HAP-1 (cell line): Measurements from ENCODE around the gene MRAS.

Experiments used
- DNase-seq, 2 experiments: peaks; one replicate each; pipeline ENCODE4 v3.0.0-alpha.2; 2016 to 2020; ENCODE audit warnings: low spot score in 2 of 2
- H3K27me3 ChIP-seq: fragments of 250-450 bp; sonication (Bioruptor Pico); 2 replicates; pipeline ENCODE4 v1.5.1; 2020; ENCODE audit warnings: low read depth, mild to moderate bottlenecking, moderate library complexity
- H3K36me3 ChIP-seq: fragments of 250-450 bp; sonication (Bioruptor Pico); replicated peaks from 2 replicates; pipeline ENCODE4 v1.5.1; 2020; ENCODE audit warnings: mild to moderate bottlenecking
- H3K4me1 ChIP-seq: fragments of 250-450 bp; sonication (Bioruptor Pico); 2 replicates; pipeline ENCODE4 v1.5.1; 2020; ENCODE audit warnings: mild to moderate bottlenecking
- H3K4me3 ChIP-seq: fragments of 250-450 bp; sonication (Bioruptor Pico); 2 replicates; pipeline ENCODE4 v1.5.1; 2020; ENCODE audit warnings: mild to moderate bottlenecking, moderate library complexity
- H3K9me3 ChIP-seq: fragments of 250-450 bp; sonication (Bioruptor Pico); 2 replicates; pipeline ENCODE4 v1.5.1; 2020; ENCODE audit warnings: mild to moderate bottlenecking, moderate library complexity
- in situ Hi-C: fragments of 300-500 bp; cut with MboI; formaldehyde crosslinking; loops from 3 replicates; pipeline ENCODE4 v1.14.3; 2020; ENCODE audit warnings: low sequenced_read_pairs, inconsistent platforms, mixed read lengths

Gene MRAS

DNA sequence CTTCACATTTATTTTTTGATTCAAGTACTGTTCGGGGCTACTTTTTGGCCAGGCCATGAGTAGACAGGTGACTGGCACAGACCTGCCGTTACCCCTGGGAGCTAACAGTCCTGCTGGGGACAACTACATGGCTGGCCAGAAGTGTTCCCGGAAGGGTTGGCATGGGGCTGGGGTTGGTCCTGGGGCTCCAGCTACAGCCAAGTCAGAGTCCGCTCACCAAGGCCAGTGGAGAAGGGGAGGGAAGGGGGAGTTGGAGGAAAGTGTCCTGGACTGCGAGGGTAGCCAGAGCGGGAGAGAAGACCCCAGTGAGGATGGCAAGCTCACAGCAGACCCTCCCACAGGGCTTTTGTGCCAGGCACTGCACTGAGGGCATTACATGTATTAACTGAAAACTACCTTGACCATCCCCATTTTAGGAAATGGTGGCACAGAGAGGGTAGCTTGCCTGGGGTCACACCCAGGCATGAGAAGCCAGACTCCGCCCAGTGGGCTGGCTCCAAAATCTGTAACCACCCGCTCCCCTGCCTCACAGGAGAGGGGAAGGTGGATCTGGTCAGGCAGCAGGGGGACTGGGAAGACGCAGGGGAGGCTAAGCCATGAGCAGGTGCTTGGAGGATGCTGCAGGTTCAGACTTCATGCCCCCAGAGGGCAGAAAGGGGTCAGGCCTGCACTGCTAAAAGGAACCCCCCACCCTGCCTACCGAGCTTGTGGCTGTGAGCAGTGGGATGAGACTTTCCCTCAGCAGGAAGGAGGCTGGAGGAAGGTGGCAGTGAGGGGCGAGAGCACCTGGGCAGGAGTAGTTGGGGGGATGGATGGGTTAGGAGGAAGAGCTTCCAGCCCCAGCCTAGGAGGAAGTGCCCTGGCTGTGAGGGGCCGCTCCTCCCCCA is 47.7 kb downstream of the MRAS start:
- Histone ChIP-seq H3K4me1 (no peaks in the 10 kb centered on the region), H3K27me3 (no peaks in the 10 kb centered on the region), H3K36me3 (no peaks in the 10 kb centered on the region), H3K9me3 (no peaks in the 10 kb centered on the region), H3K4me3 (no peak overlapping the region)
- DNase-seq: no peak
- in situ Hi-C loops: no loop called here

DNA sequence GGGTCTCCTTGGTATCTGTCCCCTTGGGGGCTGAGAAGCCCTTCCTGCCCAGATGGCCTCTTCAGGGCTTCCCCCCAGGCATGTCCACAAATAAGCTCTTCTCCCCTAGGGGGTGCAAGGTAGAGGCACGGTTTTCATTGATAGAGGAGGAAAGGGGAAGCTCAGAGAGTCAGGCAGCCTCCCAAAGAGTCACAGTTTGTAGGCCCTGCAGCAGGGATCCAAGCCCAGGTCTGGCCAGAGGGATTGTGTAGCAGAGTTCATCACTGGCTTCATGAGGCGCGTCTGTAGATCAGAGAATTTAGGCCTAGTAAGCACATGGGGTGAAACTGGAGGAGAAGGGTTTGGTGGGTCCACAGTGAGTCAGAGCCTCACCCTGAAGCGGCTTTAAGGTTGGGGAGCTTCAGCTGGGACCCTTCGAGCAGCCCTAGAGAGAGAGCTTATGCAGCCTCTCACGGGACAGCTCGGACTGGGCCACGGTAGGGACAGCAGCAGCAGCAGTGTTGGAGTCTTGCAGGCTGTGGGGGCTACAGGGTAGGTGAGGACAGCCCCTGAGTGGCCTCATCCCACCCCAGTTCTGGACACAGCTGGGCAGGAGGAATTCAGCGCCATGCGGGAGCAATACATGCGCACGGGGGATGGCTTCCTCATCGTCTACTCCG is 48.5 kb downstream of the MRAS start:
- no peak for DNase-seq
- in situ Hi-C loops: no loop called here
- Histone ChIP-seq H3K4me1 (no peaks in the 10 kb centered on the region), H3K36me3 (no peaks in the 10 kb centered on the region), H3K9me3 (no peaks in the 10 kb centered on the region), H3K4me3 (no peak overlapping the region), H3K27me3 (no peaks in the 10 kb centered on the region)

DNA sequence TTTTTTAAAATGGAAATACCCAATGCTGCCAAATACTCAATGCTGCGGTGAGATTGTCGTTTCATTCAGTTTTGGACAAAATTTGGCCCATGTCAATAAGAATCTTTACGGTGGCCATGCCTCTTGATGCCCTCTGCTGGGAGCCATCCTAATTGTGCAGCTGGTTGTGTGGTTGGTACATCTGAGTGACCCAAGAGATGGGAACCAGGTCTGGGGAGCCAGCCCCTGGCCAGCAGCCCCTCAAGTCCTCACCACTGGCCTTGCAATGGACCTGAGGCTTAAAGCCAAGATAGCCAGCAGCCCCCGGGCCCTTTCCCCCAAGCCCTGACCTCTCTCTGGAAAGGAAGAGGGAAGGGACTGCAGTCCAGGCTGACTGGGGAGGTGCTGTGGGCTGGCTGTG is 49.6 kb downstream of the MRAS start:
- in situ Hi-C loops: no loop called here
- H3K4me1 ChIP-seq: no peaks in the 10 kb centered on the region
- no peak for DNase-seq
- no peak overlapping the region for H3K4me3 ChIP-seq
- H3K27me3 ChIP-seq: no peaks in the 10 kb centered on the region
- H3K9me3 ChIP-seq: no peaks in the 10 kb centered on the region
- H3K36me3 ChIP-seq: no peaks in the 10 kb centered on the region

DNA sequence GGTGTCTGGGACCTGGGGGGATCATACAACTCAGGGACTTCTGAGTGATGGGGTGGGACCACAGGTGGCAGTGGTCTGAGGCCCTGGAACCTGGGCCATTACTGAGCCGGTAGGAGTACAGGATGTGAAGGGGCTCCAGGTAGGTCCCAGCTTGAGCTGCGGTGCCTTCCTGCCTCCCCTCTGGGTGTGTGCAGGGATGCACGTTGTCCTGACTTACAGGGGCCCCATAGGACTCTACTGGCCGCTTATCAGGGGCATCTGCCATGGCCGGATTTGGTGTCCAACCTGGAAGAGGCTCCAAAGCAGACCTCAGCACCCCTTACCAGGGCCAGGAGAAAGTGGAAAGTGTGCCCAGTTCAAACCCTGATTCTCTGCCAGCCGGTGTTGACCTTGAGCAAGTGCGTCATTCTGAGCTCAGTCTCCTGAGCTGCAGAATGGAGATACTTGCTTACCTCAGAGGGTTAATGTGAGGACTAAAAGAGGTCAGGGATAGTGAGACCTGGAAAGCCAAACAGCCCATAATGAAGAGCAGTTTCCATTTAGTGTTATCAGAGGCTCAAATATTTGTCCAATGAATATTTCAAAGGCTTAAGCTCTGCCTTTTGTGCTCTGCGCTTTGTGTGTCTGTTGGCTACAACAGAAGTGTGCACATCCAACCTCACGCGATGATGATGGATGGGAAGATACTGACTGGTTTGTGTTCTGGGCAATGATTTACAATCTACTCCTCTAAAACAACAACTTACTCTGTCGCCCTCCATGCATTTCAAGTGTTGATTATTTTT is 50.6 kb downstream of the MRAS start:
- no peaks in the 10 kb centered on the region for H3K27me3 ChIP-seq
- no peak for DNase-seq
- no peaks in the 10 kb centered on the region for H3K9me3 ChIP-seq
- in situ Hi-C loops: no loop called here
- no peaks in the 10 kb centered on the region for H3K36me3 ChIP-seq
- H3K4me1 ChIP-seq: no peaks in the 10 kb centered on the region
- H3K4me3 ChIP-seq: no peak overlapping the region

DNA sequence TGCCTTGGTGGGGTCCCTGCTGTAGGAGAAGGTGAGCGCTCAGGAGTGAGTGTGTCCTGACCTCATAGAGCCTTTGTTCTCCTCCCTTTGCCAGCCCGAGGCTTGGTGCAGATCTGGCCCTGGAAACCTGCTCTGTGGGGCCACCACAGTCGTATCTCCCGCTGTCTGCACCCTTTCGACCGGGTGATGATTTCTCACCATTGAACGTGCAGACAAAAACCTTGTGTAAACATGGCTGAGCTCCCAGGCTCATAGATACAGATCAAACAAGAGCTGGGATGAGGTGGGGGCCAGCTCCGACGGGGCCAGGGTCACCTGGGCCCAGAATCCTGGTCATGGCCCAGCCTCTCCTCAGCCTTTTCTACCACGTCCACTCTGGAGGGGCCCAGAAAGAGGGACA is 51.4 kb downstream of the MRAS start:
- H3K4me3 ChIP-seq: no peak overlapping the region
- in situ Hi-C loops: no loop called here
- no peaks in the 10 kb centered on the region for H3K4me1 ChIP-seq
- no peak for DNase-seq
- H3K36me3 ChIP-seq: no peaks in the 10 kb centered on the region
- H3K9me3 ChIP-seq: no peaks in the 10 kb centered on the region
- no peaks in the 10 kb centered on the region for H3K27me3 ChIP-seq

DNA sequence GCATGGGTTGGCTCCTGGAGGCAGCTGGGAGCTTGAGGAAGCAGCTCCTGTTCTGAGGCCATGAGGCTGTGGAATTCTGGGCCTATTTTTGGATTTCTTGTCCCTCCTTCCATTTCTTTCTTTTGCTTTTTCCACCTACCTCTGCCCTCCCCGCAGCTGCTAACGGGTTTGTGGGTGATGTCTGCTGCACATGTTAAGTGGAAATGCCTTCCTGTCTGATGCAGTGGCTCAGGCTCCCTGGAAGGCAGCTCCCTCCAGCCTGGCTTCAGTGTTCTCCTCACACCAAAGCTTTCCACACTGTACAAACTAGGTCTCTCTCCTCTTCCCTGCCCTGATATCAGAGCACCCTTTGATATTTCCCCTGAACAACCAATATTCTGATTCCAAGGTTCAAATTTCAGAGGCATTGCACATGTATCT is 52.3 kb downstream of the MRAS start:
- Histone ChIP-seq H3K9me3 (no peaks in the 10 kb centered on the region), H3K27me3 (no peaks in the 10 kb centered on the region), H3K4me3 (no peak overlapping the region), H3K36me3 (no peaks in the 10 kb centered on the region), H3K4me1 (no peaks in the 10 kb centered on the region)
- no peak for DNase-seq
- in situ Hi-C loops: no loop called here

DNA sequence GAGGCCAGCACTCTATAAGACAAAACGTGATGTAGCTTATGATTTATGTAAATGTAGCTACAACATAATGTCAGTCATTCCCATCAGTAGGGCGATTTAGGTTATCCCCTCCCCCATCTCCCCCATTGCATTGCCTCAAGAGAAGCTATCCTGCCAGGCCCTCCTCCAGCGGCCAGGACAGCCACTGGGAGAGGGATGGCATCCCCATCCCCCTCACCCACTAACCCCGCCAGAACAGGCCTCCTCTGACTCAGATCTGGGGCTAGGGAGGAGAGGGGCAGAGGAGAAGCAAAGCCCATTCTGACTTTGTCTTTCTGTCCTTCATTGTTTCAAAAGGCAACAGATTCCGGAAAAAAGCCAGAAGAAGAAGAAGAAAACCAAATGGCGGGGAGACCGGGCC is 53.5 kb downstream of the MRAS start:
- Histone ChIP-seq H3K4me3 (no peak overlapping the region), H3K27me3 (no peaks in the 10 kb centered on the region), H3K36me3 (no peaks in the 10 kb centered on the region), H3K9me3 (no peaks in the 10 kb centered on the region), H3K4me1 (no peaks in the 10 kb centered on the region)
- in situ Hi-C loops: no loop called here
- no peak for DNase-seq

DNA sequence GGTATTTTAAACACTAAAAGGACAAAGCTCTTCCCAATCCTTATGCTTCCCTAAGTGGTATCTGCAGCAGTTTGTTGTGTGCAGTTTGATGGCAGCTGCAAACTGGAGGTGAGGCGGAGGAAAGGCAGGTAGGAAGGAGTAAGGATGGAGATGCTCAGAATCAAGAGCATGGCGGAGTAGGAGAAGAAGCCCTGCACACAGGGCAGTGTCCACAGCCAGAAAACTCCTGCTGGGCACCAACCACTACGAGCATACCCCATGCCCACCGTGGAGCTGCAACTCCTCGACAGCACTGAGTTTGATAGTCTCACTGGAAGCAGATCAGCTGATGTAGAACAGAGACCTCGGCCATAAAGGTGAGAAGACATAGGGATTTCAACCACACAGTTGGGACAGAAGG is 55.7 kb downstream of the MRAS start:
- H3K36me3 ChIP-seq: no peaks in the 10 kb centered on the region
- in situ Hi-C loops: no loop called here
- no peak for DNase-seq
- H3K4me1 ChIP-seq: peaks cover 10% of the 10 kb centered on the region
- no peak overlapping the region for H3K4me3 ChIP-seq
- H3K27me3 ChIP-seq: no peaks in the 10 kb centered on the region
- H3K9me3 ChIP-seq: no peaks in the 10 kb centered on the region

DNA sequence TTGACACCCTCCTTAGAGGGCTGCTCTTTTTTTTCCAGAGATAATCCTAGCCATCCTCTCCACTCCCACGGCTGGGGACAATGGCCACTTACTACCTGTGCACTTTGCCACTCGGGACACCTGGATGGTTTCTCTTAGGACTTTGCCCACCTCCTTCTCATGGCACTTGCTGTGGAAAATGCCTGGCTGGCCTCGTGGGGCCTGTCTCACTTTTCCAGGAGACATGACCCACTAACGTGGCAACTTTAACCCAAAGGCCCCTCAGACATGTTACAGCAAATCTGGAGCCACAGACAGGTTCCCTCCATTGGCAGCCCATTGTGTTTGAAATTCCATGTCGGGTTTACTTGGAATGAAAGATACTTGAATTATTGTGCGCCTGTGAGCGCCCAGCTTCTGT is 56.6 kb downstream of the MRAS start:
- in situ Hi-C loops: no loop called here
- no peak for DNase-seq

DNA sequence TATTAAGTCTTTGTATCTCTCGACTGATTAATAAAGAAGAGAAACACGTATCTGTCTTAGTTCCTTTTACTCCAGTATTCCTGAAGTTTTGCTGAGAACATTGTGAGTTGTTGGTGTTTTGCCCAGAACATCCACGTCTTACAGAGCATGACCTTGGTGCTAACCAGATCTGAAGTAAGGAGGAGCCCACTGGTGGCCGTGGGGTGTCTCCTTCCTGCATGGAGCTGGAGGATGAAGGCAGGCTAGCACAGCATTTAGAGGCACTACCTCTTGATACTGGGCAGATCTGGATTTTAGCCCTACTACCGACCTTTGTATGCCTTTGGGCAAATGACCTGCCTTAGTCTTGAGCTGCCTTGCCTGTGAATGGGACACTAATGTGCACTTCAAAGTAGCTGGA is 57.1 kb downstream of the MRAS start:
- in situ Hi-C loops: no loop called here
- no peak for DNase-seq
- no peaks in the 10 kb centered on the region for H3K9me3 ChIP-seq
- no peaks in the 10 kb centered on the region for H3K36me3 ChIP-seq
- H3K4me1 ChIP-seq: peaks cover 17% of the 10 kb centered on the region
- H3K27me3 ChIP-seq: no peaks in the 10 kb centered on the region
- no peak overlapping the region for H3K4me3 ChIP-seq

More for the DNA sequence above, 56.6 kb downstream of the MRAS start:
- Histone ChIP-seq H3K27me3 (no peaks in the 10 kb centered on the region), H3K4me1 (peaks cover 17% of the 10 kb centered on the region), H3K9me3 (no peaks in the 10 kb centered on the region), H3K4me3 (no peak overlapping the region), H3K36me3 (no peaks in the 10 kb centered on the region)

DNA sequence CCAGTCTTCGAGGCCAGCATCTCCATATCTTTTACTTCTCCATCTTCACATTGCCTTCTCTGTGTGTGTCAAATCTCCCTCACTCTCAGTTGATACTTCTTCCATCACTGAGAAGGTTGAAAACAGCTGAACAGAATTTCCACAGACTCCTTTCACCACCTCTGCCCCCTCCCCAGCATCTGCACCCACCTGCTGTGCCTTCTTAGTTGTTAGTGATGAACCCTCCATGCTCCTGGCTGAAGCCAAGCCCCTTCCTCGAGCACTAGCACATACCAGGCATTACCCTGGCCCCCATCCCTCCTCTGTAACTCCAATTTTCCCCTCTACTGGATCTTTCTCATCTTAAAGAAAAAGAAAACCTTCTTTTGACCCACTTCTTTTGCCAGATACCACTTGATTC is 58.2 kb downstream of the MRAS start:
- H3K36me3 ChIP-seq: no peaks in the 10 kb centered on the region
- no peaks in the 10 kb centered on the region for H3K27me3 ChIP-seq
- in situ Hi-C loops: no loop called here

DNA sequence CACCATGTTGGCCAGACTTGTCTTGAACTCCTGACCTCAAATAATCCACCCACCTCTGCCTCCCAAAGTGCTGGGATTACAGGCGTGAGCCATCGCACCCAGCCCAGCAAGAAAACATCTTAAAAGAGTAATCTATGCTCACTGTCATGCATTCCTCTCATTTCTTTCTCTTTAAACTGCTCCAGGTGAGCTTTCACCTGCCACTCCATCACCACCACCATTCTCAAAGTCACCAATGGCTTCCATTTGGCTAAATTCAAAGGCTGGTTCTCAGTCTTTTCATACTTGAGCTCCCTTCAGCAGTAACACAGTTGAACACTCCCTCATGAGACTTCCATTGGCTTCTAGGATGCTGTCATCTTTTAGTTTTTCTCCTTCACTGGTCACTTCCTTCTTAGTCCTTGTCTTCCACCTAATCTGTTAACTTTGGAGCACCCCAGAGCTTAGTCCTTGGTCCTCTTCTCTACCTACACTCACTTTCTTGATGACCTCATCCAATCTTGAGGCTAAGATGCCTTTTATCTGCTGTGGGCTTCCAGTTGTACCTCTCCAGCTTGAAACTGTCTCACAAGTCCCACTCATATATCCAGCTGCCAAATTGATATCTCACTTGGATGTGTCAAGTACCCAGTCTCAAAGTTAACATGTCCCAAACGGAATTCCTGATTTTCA is 59.0 kb downstream of the MRAS start:
- H3K9me3 ChIP-seq: no peaks in the 10 kb centered on the region
- H3K36me3 ChIP-seq: no peaks in the 10 kb centered on the region
- peaks cover 17% of the 10 kb centered on the region for H3K4me1 ChIP-seq
- no peak overlapping the region for H3K4me3 ChIP-seq
- in situ Hi-C loops: no loop called here
- DNase-seq: no peak
- H3K27me3 ChIP-seq: no peaks in the 10 kb centered on the region

More for the DNA sequence above, 58.2 kb downstream of the MRAS start:
- H3K4me3 ChIP-seq: no peak overlapping the region
- no peaks in the 10 kb centered on the region for H3K9me3 ChIP-seq
- no peak for DNase-seq
- H3K4me1 ChIP-seq: peaks cover 17% of the 10 kb centered on the region

DNA sequence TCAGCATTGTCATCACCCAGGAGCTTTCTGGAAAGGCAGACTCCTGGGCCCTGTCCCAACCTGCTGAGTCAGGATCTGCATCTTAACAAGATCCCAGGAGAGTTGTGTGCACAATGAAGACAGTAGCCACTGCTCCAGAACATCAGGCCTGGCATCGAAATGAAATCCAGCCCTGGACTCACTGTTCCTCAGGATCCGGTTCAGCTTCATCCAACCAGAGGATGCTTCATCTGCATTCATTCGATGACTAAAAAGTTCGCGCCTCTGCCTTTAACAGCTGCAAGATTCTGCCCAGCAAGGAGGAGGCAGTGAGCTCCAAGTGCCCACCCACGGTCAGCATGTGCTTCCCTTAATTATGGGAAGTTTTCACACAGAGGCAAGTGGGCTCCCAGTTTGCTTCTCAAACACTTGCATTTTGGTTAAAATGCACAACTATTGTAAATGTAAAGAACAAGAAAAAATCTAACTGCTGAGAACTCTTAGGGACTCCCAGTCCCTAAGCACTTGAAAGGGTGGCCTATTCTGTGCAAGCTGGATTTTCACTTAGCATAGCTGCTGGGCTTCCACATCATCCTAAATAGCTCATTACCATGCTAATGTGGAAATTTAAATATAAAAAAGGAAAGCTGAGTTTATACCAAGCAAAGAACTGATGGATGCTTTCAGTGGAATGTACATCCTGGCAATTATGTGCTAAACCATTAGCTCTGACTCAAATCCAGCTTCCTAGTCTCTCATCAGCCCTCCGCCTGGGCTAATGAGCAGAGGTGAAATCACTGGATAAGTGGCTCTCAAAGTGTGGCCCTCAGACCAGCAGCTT is 60.6 kb downstream of the MRAS start:
- H3K4me3 ChIP-seq: no peak overlapping the region
- peaks cover 17% of the 10 kb centered on the region for H3K4me1 ChIP-seq
- H3K27me3 ChIP-seq: no peaks in the 10 kb centered on the region
- DNase-seq: peak; percentile 63 to 84
- in situ Hi-C loops: no loop called here
- no peaks in the 10 kb centered on the region for H3K36me3 ChIP-seq
- H3K9me3 ChIP-seq: no peaks in the 10 kb centered on the region
